Kidney (tissue), 14 donors: Measurements from ENCODE around the gene FURIN. TPM values are rescaled to one million over a fixed set of nuclear protein-coding genes. Genes with fewer than 3 reads are reported as not detected.
A peak's percentile ranks its signal among the peaks of the same experiment; 100 is the strongest.
"Not testable (repeated sequence)": the region's sequence is repeated elsewhere in the genome, so short reads cannot be mapped to it uniquely, and the experiment has no call there.

Experiments
- DNase-seq, 5 donors: peaks; one replicate each; pipeline ENCODE4 v3.0.0-alpha.2; 2013 to 2020
- FAIRE-seq: peaks from 2 replicates; lab custom pipeline; 2012; peaks lifted over from hg19 to GRCh38; lab: Jason Lieb, UNC
- H3K27ac ChIP-seq, 2 donors: one replicate each; pipeline ENCODE4 v1.7.0; 2013; ENCODE audit warnings: low read depth in 2 of 2, low read length in 2 of 2, inconsistent platforms in 1 of 2
- H3K27me3 ChIP-seq: one replicate; pipeline ENCODE4 v1.7.1; 2013; ENCODE audit warnings: low read length, inconsistent platforms; ENCODE audit not compliant: control insufficient read depth, insufficient read depth
- H3K36me3 ChIP-seq, 3 donors: one replicate each; pipeline versions ENCODE4 v1.7.0 to v1.7.1; 2013; ENCODE audit warnings: low read length in 3 of 3, control low read depth in 1 of 3, inconsistent platforms in 1 of 3; ENCODE audit not compliant: insufficient read depth in 3 of 3, control insufficient read depth in 2 of 3
- H3K4me1 ChIP-seq, 3 donors: one replicate each; pipeline versions ENCODE4 v1.7.0 to v1.7.1; 2013; ENCODE audit warnings: low read length in 3 of 3, inconsistent platforms in 1 of 3, low read depth in 1 of 3; ENCODE audit not compliant: control insufficient read depth in 2 of 3, insufficient read depth in 2 of 3
- H3K4me3 ChIP-seq, 3 donors: one replicate each; pipeline versions ENCODE4 v1.7.0 to v1.8.1; 2013; ENCODE audit warnings: low read length in 3 of 3, control low read depth in 1 of 3, inconsistent platforms in 1 of 3
- H3K9ac ChIP-seq, 3 donors: one replicate each; pipeline versions ENCODE4 v1.7.0 to v1.7.1; 2013; ENCODE audit warnings: low read length in 3 of 3, control low read depth in 1 of 3, inconsistent platforms in 1 of 3
- H3K9me3 ChIP-seq, 3 donors: one replicate each; pipeline versions ENCODE4 v1.7.0 to v1.7.1; 2013; ENCODE audit warnings: low read length in 3 of 3, control low read depth in 1 of 3, inconsistent platforms in 1 of 3; ENCODE audit not compliant: control insufficient read depth in 2 of 3, insufficient read depth in 1 of 3
- intact Hi-C: fragments of 100-400 bp; cut with DNase I; formaldehyde crosslinking; loops from one replicate; pipeline ENCODE4 v1.11.1; 2022
- polyA plus RNA-seq: library from polyadenylated mRNA; stranded (reverse); fragments of 350-450 nt; fragmentation: Illumina TruSeq; extraction: RNeasy Lipid Tissue Mini Kit (QIAGEN cat#74804); gene quantifications from one replicate; pipeline ENCODE4 v1.2.3, GENCODE V29; 2014; ENCODE audit warnings: low read depth, low replicate concordance; ENCODE audit not compliant: insufficient read depth
- total RNA-seq: library from RNA; stranded (reverse); fragmentation: NEBNext Ultra II Directional; extraction: Animal tissue kit (Norgen Biotek cat#: 25700); gene quantifications from one replicate; pipeline ENCODE4 v1.2.1, GENCODE V29; 2021
- TF ChIP-seq, protein P1 (sequence below): IDR thresholded peaks from 3 replicates; pipeline ENCODE4 v1.5.1; 2012; ENCODE audit warnings: mild to moderate bottlenecking, moderate library complexity, borderline replicate concordance; ENCODE audit not compliant: insufficient read depth; ENCODE audit errors: extremely low read depth
- donor health status: control.
- donor health status: control.
- donor health status: control.
- donor health status: control.
- donor health status: control.
- donor health status: DM: yes; HTN: yes; CAD: no.
- donor health status: Normal renal cell carcinoma (clear cell type).

Gene FURIN
- total and polyA plus RNA-seq, 2 donors from 2014 or later, result 36.4 to 75.9 TPM

- FAIRE-seq (no peak), DNase-seq (no peak)
- Histone ChIP-seq H3K9me3 (no peaks in the 10 kb centered on the region), H3K27me3 (no peaks in the 10 kb centered on the region), H3K27ac (no peak overlapping the region), H3K4me1 (no peaks in the 10 kb centered on the region), H3K4me3 (no peak overlapping the region), H3K36me3 (peaks cover 0 to 4% (median 4%) of the 10 kb centered on the region in 3 donors), H3K9ac (no peak overlapping the region)
- TF ChIP-seq, protein P1, sequence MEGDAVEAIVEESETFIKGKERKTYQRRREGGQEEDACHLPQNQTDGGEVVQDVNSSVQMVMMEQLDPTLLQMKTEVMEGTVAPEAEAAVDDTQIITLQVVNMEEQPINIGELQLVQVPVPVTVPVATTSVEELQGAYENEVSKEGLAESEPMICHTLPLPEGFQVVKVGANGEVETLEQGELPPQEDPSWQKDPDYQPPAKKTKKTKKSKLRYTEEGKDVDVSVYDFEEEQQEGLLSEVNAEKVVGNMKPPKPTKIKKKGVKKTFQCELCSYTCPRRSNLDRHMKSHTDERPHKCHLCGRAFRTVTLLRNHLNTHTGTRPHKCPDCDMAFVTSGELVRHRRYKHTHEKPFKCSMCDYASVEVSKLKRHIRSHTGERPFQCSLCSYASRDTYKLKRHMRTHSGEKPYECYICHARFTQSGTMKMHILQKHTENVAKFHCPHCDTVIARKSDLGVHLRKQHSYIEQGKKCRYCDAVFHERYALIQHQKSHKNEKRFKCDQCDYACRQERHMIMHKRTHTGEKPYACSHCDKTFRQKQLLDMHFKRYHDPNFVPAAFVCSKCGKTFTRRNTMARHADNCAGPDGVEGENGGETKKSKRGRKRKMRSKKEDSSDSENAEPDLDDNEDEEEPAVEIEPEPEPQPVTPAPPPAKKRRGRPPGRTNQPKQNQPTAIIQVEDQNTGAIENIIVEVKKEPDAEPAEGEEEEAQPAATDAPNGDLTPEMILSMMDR, result no peak
- intact Hi-C loops, result no loop called here
These were observed 24.2 kb downstream of the FURIN start for GRCh38 chr15:90892498-90893174.

DNA sequence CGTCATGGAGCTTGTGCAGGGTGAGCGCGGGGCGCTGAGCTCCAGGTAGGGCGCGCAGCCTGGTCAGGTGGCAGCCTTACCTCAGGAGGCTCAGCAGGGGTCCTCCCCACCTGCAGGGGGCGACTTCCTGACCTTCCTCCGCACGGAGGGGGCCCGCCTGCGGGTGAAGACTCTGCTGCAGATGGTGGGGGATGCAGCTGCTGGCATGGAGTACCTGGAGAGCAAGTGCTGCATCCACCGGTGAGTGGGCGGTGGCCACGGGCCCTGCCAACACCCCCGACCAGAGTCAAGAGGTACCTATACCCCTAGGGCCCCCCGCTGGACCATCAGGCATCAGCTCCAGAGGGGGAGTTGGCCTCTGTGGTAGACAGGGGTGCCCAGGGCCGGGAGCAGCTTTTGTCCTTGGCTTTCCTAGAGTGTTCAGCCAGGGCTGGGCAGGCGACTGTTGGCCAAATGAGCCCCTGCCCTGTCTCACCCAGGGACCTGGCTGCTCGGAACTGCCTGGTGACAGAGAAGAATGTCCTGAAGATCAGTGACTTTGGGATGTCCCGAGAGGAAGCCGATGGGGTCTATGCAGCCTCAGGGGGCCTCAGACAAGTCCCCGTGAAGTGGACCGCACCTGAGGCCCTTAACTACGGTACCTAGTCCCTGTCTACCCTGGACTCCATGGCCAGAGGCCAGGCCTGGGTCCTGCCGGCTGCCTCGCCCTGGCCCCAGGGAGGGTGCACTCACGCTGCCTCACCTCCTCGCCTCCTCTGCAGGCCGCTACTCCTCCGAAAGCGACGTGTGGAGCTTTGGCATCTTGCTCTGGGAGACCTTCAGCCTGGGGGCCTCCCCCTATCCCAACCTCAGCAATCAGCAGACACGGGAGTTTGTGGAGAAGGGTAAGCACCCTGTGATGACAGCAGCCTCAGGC lies 25.0 kb downstream of the FURIN start:
- Histone ChIP-seq H3K36me3 (peaks cover 0 to 4% (median 4%) of the 10 kb centered on the region in 3 donors), H3K4me3 (no peak overlapping the region), H3K27ac (no peak overlapping the region), H3K27me3 (no peaks in the 10 kb centered on the region), H3K9ac (no peak overlapping the region), H3K9me3 (no peaks in the 10 kb centered on the region), H3K4me1 (no peaks in the 10 kb centered on the region)
- FAIRE-seq (no peak), DNase-seq (peak in 1 of 5 donors; percentile 75)
- intact Hi-C loops, result no loop called here
- TF ChIP-seq, protein P1, result no peak

GRCh38 chr15:90895571-90896117 lies 27.3 kb downstream of the FURIN start:
- Histone ChIP-seq H3K9me3 (no peaks in the 10 kb centered on the region), H3K27me3 (no peaks in the 10 kb centered on the region), H3K36me3 (peaks cover 0 to 4% (median 4%) of the 10 kb centered on the region in 3 donors), H3K9ac (no peak overlapping the region), H3K4me1 (no peaks in the 10 kb centered on the region), H3K27ac (no peak overlapping the region), H3K4me3 (no peak overlapping the region)
- intact Hi-C loops, result no loop called here
- DNase-seq (peak in 3 of 5 donors; percentile 72 to 77 (median 76)), FAIRE-seq (no peak)
- TF ChIP-seq, protein P1, result no peak

GRCh38 chr15:90897131-90897655 lies 28.8 kb downstream of the FURIN start:
- H3K9me3 ChIP-seq, H3K9ac ChIP-seq, FAIRE-seq, H3K4me1 ChIP-seq, H3K27ac ChIP-seq, H3K4me3 ChIP-seq, intact Hi-C loops, DNase-seq, H3K36me3 ChIP-seq, H3K27me3 ChIP-seq: not testable (repeated sequence)
